Heart left ventricle (tissue), 16 donors: ENCODE measurements around the gene RHBDL2. TPM values are rescaled to one million over a fixed set of nuclear protein-coding genes. Genes with fewer than 3 reads are reported as not detected.
A peak's percentile ranks its signal among the peaks of the same experiment; 100 is the strongest.
"Not testable (repeated sequence)": the region's sequence is repeated elsewhere in the genome, so short reads cannot be mapped to it uniquely, and the experiment has no call there.

Experiments
- ATAC-seq, 4 donors: fragments of 200-7000 bp; cut with Tn5 transposase; one replicate each; pipeline ENCODE4 v1.9.1; 2020 to 2022; ENCODE audit warnings: moderate library complexity in 4 of 4, mild to moderate bottlenecking in 3 of 4, moderate number of reproducible peaks in 1 of 4
- DNase-seq, 5 donors: peaks; one replicate each; pipeline ENCODE4 v3.0.0-alpha.2; 2020
- H3K27ac ChIP-seq, 12 donors: fragments of 200-600 bp; sonication (generic) in 4 of 12; one replicate each; pipeline versions ENCODE4 v1.5.0 to v1.8.0; 2016 to 2022; ENCODE audit warnings: mild to moderate bottlenecking in 2 of 12
- H3K27me3 ChIP-seq, 9 donors: fragments of 200-600 bp; sonication (generic) in 2 of 9; one replicate each; pipeline versions ENCODE4 v1.5.1 to v1.8.0; 2016 to 2022; ENCODE audit warnings: mild to moderate bottlenecking in 3 of 9
- H3K36me3 ChIP-seq, 9 donors: fragments of 200-600 bp; sonication (generic) in 2 of 9; one replicate each; pipeline versions ENCODE4 v1.5.0 to v1.8.0; 2018 to 2022; ENCODE audit warnings: mild to moderate bottlenecking in 2 of 9
- H3K4me1 ChIP-seq, 12 donors: fragments of 200-600 bp; sonication (generic) in 4 of 12; one replicate each; pipeline versions ENCODE4 v1.5.0 to v1.8.0; 2016 to 2022; ENCODE audit warnings: mild to moderate bottlenecking in 3 of 12
- H3K4me3 ChIP-seq, 12 donors: fragments of 200-600 bp; sonication (generic) in 4 of 12; one replicate each; pipeline versions ENCODE4 v1.5.0 to v1.8.0; 2017 to 2022; ENCODE audit warnings: mild to moderate bottlenecking in 9 of 12, moderate library complexity in 4 of 12
- H3K9me3 ChIP-seq, 12 donors: fragments of 200-600 bp; sonication (generic) in 4 of 12; one replicate each; pipeline versions ENCODE4 v1.5.0 to v1.8.0; 2016 to 2022; ENCODE audit warnings: mild to moderate bottlenecking in 1 of 12
- POLR2A ChIP-seq, 2 donors: fragments of 450-650 bp; IDR thresholded peaks; one replicate each; pipeline ENCODE4 v1.6.1; 2017; ENCODE audit warnings: antibody characterized with exemption in 2 of 2, mild to moderate bottlenecking in 2 of 2, moderate library complexity in 2 of 2
- WGBS, 4 donors: extraction: QIAGEN DNeasy Blood & Tissue Kit in 2 of 4; methylation state at CpG; one replicate each; pipeline versions ENCODE4 v1.1.5 to v1.1.7; 2013 to 2018; 5-methylcytosine and 5-hydroxymethylcytosine counted together
- intact Hi-C, 10 donors: fragments of 100-400 bp; cut with DNase I; formaldehyde crosslinking; loops; one replicate each; pipeline versions ENCODE4 v1.11.1 to v1.14.2; 2022
- polyA plus RNA-seq, 2 donors: library from polyadenylated mRNA; stranded (reverse); fragments of 200-250 nt; gene quantifications; one replicate each; pipeline ENCODE4 v1.2.3, GENCODE V29; 2013
- total RNA-seq, 9 donors: library from RNA; depleted of rRNA in 2 of 9; stranded (reverse); fragments of >200 nt in 2 of 9; fragmentation: NEBNext Ultra II Directional in 3 of 9; extraction: Animal tissue kit (Norgen Biotek cat#: 25700) in 3 of 9; gene quantifications; one replicate each; pipeline versions ENCODE4 v1.1.0 to v1.2.4, GENCODE V29; 2016 to 2023
- TF ChIP-seq, protein P1 (sequence below), 12 donors: fragments of 200-600 bp; sonication (generic) in 4 of 12; IDR thresholded peaks; one replicate each; pipeline versions ENCODE4 v1.5.0 to v1.8.0; 2018 to 2022; ENCODE audit warnings: antibody characterized with exemption in 12 of 12, mild to moderate bottlenecking in 5 of 12
- donor health status: ischemic (EF 13 %, LVEDD 7.1; RV severe dilation, severe dysfunction).
- donor health status: healthy with polysubstance abuse.
- donor health status: DM: no; HTN: yes; CAD: no.
- donor health status: DM: no; HTN: no; CAD: no.
- donor health status: ischemic (EF 25% LVEDD 6.9; RV normal size, moderate dysfunction).
- donor health status: ischemic (EF 25% LVEDD 5.7; RV mildly dilated, moderate dysfunction).
- donor health status: healthy.
- donor health status: DM: yes; HTN: yes; CAD: no.
- donor health status: ischemic (EF 35%, LVEDD 5.7; RV mildly dilated, moderate dysfunction).
- donor health status: nonischemic (EF 11% LVEDD 7.7; RV severe dilation, severe dysfunction).
- donor health status: DM: yes; HTN: yes; CAD: no.
- donor health status: PGD.
- donor health status: ischemic (EF 29% LVEDD 5.4; RV normal size, mild dysfunction).
- donor health status: nonischemic (EF 23%, LVEDD 6.1; RV moderate dilation, normal function).

RHBDL2 gene
- total and polyA plus RNA-seq, 11 donors = 0.11 to 2.2 (median 0.20) TPM; not detected in 4

DNA sequence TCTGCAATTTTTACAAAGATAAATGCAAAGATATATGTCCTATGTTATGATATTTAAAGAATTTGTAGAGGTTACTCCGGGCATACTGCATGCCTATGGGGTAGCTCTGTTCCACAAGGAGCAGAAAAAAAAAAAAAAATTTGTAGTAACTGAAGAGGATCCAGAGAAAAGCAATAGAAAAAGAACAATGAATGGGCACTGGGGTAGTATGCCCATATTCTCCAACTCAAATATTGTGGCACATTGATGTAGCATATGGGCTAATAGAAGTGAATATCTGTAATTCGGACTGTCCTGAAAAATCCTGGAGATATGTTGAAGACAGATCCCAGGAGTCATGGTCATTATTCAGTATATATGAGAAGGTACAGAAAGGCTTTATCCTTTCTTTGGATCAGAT is 48.3 kb upstream of the RHBDL2 start:
- no peak for DNase-seq
- Histone ChIP-seq H3K27me3 (no peaks in the 10 kb centered on the region), H3K27ac (peak overlapping the region in 11 of 12 donors; percentile 87 to 99 (median 95)), H3K9me3 (no peaks in the 10 kb centered on the region), H3K4me3 (no peak overlapping the region), H3K4me1 (peaks cover 0 to 33% (median 20%) of the 10 kb centered on the region in 12 donors), H3K36me3 (peaks cover 0 to 19% (median 1%) of the 10 kb centered on the region in 9 donors)
- TF ChIP-seq, protein P1, sequence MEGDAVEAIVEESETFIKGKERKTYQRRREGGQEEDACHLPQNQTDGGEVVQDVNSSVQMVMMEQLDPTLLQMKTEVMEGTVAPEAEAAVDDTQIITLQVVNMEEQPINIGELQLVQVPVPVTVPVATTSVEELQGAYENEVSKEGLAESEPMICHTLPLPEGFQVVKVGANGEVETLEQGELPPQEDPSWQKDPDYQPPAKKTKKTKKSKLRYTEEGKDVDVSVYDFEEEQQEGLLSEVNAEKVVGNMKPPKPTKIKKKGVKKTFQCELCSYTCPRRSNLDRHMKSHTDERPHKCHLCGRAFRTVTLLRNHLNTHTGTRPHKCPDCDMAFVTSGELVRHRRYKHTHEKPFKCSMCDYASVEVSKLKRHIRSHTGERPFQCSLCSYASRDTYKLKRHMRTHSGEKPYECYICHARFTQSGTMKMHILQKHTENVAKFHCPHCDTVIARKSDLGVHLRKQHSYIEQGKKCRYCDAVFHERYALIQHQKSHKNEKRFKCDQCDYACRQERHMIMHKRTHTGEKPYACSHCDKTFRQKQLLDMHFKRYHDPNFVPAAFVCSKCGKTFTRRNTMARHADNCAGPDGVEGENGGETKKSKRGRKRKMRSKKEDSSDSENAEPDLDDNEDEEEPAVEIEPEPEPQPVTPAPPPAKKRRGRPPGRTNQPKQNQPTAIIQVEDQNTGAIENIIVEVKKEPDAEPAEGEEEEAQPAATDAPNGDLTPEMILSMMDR (IDR thresholded peaks at IDR 0.05) = no peak
- TF ChIP-seq POLR2A (IDR thresholded peaks at IDR 0.05) = no peak
- intact Hi-C loops = loop anchor here in 9 of 10 donors (5.0 to 10.0 kb wide), 5 partner anchors 37 to 133 kb away; partner anchors contain the start of genes MYCBP (in 7 of the 9), NDUFS5 (in 4 of the 9) and RRAGC (in 2 of the 9)
- no peak for ATAC-seq
- 34 to 77% (median 64%) methylated on average over 2 of the region's 2 CpGs for WGBS, 4 donors

DNA sequence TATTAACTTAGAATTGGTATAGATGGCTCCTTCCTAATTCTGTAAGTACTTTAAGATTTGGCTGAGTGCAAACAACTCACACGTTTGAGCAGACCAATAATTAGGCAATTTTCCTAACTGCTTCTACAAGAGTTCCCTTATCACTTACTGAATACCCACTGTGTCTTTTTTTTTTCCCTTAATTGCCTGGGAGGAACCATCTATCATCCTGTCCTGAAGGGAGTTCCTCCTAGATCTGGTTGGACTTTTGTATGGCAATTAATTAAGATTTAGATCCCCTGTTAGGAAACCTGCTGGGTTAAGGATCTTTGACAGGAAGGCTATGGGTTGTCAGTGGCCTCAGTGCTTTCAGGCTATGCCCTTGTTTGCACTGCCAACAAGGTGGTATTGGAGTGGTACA is 37.8 kb upstream of the RHBDL2 start:
- H3K27ac ChIP-seq, H3K27me3 ChIP-seq, H3K4me1 ChIP-seq, DNase-seq, intact Hi-C loops, ATAC-seq, H3K4me3 ChIP-seq, H3K36me3 ChIP-seq: not testable (repeated sequence)
- WGBS, 4 donors = 32 to 66% (median 56%) methylated on average over 1 of the region's 1 CpG
- H3K9me3 ChIP-seq = peaks cover 0 to 15% (median 6%) of the 10 kb centered on the region in 12 donors

DNA sequence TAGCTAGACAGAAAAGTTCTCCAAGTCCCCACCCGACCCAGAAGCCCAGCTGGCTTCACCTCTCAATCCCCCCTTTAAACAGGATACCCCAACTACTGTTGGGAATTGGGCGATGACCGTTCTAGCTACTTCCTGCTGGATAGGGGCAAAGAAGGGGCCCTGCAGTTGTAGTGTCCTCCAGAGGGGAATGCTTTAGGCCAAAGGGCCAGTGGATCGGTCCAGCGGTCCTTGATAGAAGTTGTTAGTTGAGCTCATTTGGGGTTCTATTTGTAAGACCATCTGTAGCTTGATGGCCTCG is 36.6 kb upstream of the RHBDL2 start:
- 82 to 90% (median 87%) methylated on average over 6 of the region's 6 CpGs for WGBS, 4 donors
- H3K36me3 ChIP-seq, H3K4me1 ChIP-seq, intact Hi-C loops, ATAC-seq, H3K27ac ChIP-seq, H3K27me3 ChIP-seq, H3K4me3 ChIP-seq, DNase-seq: not testable (repeated sequence)
- H3K9me3 ChIP-seq = peaks cover 0 to 15% (median 6%) of the 10 kb centered on the region in 12 donors

DNA sequence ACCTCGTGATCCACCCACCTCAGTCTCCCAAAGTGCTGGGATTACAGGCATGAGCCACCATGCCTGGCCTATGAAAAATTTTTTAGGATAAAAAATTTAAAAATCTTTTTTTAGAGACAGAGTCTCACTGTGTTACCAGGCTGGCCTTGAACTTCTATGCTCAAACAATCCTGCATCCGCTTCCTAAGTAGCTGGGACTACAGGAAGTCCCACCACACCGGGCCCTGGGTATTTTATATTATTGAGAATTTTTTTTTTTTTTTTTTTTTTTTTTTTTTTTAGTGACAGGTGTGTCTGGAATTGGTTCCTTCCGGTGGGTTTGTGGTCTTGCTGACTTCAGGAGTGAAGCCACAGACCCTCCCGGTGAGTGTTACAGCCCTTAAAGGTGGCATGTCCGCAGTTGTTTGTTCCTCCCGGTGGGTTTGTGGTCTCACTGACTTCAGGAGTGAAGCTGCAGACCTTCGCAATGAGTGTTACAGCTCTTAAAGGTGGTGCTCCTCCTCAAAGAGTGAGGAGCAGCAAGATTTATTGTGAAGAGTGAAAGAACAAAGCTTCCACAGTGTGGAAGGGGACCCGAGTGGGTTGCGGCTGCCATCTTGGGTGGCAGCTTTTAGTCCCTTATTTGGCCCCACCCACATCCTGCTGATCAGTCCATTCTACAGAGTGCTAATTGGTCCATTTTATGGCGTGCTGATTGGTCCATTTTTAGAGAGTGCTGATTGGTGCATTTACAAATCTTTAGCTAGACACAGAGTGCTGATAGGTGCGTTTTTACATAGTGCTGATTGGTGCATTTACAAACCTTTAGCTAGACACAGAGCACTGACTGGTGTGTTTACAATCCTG is 36.0 kb upstream of the RHBDL2 start:
- ATAC-seq, H3K27me3 ChIP-seq, intact Hi-C loops, H3K4me1 ChIP-seq, H3K27ac ChIP-seq, DNase-seq, H3K36me3 ChIP-seq, H3K4me3 ChIP-seq: not testable (repeated sequence)
- whole genome bisulfite sequencing, 4 donors = 87 to 91% (median 89%) methylated on average over 12 of the region's 12 CpGs
- peaks cover 0 to 15% (median 6%) of the 10 kb centered on the region in 12 donors for H3K9me3 ChIP-seq

DNA sequence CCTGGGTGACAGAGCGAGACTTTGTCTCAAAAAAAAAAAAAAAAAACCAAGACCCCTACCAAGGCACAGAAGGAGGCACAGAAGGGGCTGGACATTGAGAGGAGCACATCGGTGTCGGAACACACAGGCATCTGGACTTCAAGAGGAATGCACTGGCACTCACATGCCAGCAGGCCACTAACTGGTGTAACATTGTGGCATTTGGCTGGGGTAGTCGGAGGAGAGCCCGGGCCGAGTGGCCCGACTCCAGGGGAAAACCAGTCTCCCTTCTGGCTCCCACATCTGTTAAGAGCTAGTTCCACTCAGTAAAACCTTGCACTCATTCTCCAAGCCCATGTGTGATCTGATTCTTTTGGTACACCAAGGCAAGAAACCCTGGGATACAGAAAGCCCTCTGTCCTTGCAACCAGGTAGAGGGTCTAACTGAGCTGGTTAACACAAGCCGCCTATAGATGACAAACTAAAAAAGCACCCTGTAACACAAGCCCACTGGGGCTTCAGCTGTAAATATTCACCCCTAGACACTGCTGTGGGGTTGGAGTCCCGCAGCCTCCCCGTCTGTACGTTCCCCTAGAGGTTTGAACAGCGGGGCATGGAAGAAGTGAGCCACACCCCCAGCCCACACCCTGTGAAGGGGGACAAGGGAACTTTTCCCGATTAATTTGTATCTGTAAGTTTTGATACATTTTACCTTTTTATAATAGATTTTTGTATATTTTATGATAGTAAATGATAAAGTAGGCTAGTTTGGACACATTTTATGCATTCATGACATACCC is 32.2 kb upstream of the RHBDL2 start:
- Histone ChIP-seq H3K27me3 (no peaks in the 10 kb centered on the region), H3K4me1 (peaks cover 0 to 4% (median 0%) of the 10 kb centered on the region in 12 donors), H3K9me3 (peaks cover 0 to 13% (median 6%) of the 10 kb centered on the region in 12 donors), H3K4me3 (no peak overlapping the region), H3K36me3 (no peaks in the 10 kb centered on the region), H3K27ac (no peak overlapping the region)
- intact Hi-C loops = no loop called here
- ATAC-seq (peak; percentile 28 to 85 (median 74)), DNase-seq (peak in 3 of 5 donors; percentile 19 to 35 (median 29))
- 61 to 72% (median 65%) methylated on average over 13 of the region's 13 CpGs for whole genome bisulfite sequencing, 4 donors
- TF ChIP-seq, protein P1 (IDR thresholded peaks at IDR 0.05) = no peak
- TF ChIP-seq POLR2A (IDR thresholded peaks at IDR 0.05) = no peak

DNA sequence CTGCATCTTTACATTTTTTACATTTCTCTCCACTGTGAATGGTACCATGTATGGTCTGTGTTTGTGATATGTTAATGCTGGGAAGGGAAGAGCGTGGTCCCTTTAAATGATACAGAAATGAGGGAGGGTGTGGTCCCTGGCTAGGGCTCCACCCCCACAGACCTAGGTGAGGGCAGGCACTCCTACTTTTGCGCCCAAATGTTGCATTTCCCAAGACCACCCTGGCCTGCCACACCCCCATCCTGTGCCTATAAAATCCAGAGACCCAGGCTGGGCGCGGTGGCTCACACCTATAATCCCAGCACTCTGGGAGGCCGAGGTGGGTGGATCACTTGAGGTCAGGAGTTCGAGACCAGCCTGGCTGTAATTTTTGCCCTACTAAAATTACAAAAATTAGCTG is 31.5 kb upstream of the RHBDL2 start:
- H3K27me3 ChIP-seq, H3K4me1 ChIP-seq, H3K27ac ChIP-seq, ATAC-seq, H3K9me3 ChIP-seq, DNase-seq, H3K4me3 ChIP-seq, H3K36me3 ChIP-seq, intact Hi-C loops: not testable (repeated sequence)
- 66 to 73% (median 68%) methylated on average over 6 of the region's 6 CpGs for WGBS, 4 donors
